CD4-positive, alpha-beta T cell treated with Interleukin-6 for 4 hours (primary cell): Measurements from ENCODE around the gene RAPGEF2.
"Not testable (repeated sequence)": the region's sequence is repeated elsewhere in the genome, so short reads cannot be mapped to it uniquely, and the experiment has no call there.

ENCODE experiments used
- DNase-seq: peaks from one replicate; pipeline ENCODE4 v3.0.0-alpha.2; 2020; ENCODE audit warnings: mixed read lengths

RAPGEF2 gene

GRCh38 chr4:159283696-159284095 is 180.8 kb downstream of the RAPGEF2 start:
- DNase-seq: no peak

GRCh38 chr4:159284113-159284512 is 181.2 kb downstream of the RAPGEF2 start:
- no peak for DNase-seq

DNA sequence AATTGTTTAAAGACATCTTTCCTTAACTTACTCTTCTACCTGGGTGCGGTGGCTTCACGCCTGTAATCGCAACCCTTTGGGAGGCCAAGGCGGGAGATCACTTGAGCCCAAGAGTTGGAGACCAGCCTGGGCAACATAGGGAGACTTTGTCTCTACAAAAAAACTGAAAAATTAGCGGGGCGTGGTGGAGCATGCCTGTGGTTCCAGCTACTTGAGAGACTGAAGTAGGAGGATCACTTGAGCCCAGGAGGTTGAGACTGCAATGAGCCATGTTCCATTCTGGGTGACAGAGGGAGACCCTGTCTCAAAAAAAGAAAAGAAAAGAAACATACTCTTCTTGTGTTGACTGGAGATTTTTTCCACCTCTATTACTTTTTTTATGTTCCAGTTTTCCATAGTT is 181.9 kb downstream of the RAPGEF2 start:
- DNase-seq: no peak

DNA sequence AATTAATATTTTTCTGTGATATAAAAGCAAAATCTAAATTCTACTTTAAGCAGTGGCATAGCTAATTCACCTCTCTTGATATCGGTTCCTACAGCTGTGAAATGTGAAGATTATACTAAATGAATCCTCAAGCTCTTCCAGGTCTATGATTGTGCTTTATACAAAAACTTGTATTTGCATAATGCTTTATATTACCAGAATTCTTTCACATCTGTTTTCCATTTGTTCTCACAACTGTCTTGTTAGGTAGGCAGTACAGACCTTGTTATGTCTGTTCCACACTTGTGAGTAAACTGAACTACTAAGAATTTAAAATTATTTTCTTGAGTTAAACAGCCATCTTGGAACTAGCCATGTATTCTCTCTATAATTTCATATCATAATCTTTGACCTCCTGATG is 184.9 kb downstream of the RAPGEF2 start:
- DNase-seq: no peak

DNA sequence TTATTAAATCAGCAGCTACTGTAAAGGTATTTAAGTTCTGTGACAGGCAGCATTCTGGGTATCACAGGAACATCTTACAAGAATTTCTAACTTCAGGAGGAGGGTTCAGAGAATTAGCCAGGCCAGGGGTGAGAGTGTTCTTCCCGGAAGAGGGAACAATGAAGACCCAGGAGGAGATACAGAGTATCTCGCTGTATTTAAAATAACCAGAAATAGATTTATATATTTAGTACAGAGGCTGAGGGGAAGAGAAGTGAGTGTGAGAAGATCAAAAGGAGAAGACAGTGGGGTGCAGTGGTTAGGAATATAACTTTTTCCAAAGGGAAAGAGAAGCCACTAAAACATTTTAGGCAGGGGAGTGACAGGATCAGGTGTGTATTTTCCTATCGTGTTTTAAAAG is 186.8 kb downstream of the RAPGEF2 start:
- no peak for DNase-seq

DNA sequence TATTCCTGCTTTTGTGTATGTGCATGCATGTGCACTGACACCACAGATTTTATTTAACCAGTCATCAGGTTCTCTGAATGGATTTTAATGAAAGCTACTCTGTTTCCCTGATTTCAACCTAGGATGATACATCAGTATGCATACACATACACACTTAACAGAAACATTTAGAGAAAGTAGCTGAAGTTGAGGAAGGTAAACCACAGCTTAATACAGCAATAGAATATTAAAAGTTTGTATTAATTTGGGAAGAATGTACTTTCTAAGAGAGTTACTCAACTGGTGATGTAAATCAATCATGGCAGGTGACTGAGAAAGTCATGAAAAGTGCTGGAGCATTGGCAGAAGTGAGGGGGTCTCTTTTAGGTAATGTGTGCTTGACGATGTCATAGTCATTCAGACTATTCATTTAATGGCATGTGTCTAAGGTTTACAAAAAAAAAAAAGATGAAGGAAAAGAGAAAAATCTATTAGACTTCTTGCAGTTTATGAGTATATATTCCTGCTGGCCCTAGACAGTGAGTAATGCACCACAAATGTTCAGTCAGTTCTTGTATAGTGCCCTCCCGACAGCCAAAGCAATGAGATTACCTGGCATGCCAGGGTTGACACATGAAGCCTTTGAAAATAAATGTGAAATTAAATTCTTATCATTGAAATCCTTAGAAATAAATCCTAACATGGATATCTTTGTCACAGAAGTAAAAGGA is 187.6 kb downstream of the RAPGEF2 start:
- DNase-seq: no peak

GRCh38 chr4:159291176-159291575 is 188.3 kb downstream of the RAPGEF2 start:
- no peak for DNase-seq

DNA sequence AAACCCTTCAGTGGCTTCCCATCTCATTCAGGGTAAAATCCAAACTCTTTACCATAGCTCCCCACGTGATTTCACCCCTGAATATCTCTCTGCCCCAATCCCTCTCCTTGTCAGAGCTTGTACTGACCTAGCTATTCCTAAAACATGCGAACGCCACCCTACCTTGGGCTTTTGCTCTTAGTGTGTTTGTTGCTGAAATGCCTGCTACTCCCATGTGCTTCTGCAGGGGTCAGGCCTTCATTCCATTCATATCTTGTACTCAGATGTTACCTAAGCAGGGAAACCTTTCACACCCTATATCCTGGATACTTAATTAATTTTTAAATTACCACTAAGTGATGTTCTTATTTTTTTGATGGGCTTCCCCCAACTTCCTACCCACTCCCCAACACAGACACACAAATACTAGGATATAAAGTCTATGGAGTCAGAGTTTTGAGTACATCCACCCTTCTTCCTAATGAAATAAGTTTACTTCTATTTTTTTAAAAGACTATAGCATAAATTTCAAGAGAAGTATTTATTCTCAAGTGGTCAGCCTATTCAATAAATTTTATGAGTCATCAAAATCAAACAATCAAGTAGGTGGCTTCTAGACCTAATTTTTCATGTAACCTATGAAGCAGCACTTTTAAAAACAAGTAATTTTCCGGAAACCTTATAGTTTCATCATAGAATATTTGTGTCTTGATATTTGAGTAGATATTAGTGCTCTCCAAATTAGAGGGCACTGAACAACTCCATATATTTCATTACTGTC is 189.4 kb downstream of the RAPGEF2 start:
- no peak for DNase-seq

GRCh38 chr4:159293811-159294515 is 191.1 kb downstream of the RAPGEF2 start:
- DNase-seq: no peak

DNA sequence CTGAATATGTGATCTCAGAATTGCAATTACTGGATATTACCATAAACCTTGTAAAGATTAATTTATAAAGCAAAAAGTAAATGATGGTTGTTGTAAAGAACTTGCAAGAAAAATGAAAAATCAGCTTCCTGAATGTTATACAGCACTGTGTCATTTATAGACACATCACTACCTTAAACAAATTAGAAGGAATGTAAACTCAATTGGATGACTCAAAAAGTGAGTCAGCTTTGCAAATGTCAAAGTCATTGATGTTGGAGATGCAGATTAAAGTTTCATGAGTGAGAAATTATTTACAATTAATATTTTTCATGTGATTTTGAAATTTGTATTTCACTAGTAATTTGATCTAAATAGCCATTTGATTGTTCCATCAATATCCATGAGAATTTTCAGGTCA is 193.2 kb downstream of the RAPGEF2 start:
- no peak for DNase-seq

DNA sequence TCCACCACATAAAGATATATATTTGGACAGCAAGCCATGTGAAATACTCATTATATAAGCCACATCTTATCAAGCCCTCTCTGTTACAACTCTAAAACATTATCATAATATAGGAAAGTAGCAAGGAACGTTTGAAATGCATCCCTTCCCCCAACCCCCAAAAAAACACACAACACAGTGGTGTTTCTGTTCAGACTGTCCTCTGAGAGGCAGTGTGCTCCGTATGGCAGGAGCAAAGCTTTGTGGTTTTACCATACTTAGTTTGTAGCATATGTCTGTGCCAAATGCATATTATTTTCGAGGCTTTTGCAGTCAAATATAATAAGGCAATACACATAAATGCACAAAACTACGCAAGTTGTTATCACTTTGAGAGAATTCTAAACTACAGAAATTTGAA is 194.2 kb downstream of the RAPGEF2 start:
- DNase-seq: no peak

GRCh38 chr4:159298502-159298901 is 195.6 kb downstream of the RAPGEF2 start:
- DNase-seq: no peak

DNA sequence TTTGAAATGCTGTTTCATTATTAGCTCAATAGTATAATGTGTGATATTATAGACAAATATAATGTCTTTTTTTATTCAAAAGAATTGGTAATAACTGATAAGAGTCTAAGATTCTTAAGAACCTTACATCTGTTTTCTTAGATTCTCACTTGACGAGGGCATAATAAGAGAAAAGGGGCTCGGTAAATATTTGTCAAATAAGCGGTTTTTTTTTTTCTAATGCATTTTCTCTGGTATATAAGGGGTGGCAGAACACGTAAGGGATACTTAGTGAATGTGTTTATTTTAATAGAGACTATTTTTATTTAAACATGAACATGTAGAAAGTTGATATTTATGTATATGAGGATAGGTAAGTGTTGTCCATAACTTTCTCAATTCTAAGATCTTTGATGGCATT is 200.6 kb downstream of the RAPGEF2 start:
- no peak for DNase-seq

DNA sequence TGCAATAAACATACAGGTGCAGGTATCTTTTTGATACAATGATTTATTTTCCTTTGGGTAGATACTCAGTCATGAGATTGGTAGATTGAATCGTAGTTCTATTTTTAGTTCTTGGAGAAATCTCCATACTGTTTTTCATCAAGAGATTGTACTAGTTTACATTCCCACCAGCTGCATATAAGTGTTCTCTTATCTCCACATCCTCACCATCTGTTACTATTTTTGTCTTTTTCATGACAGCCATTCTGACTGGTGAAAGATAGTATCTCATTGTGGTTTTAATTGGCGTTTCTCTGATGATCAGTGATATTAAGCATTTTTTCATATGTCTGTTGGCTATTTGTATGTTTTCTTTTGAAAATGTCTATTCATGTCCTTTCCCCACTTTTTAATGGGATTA is 202.2 kb downstream of the RAPGEF2 start:
- DNase-seq: no peak

DNA sequence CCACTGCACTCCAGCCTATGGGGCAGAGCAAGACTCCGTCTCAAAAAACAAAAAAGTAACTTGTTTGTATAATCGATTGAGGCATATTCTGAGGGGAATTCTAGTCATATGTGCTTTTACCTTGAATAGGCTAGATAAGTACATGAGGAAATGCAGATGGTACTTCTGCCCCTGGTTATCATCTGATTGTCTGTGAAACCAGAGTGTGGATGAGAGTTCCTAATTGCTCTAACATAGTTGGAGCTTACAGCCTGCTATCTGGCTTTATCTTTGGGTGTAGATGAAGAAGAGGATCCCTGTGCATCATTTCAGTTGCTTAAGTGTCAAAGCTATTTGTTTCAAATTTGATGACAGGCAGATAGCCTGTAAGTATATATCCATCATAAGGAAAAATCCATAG is 205.1 kb downstream of the RAPGEF2 start:
- no peak for DNase-seq

GRCh38 chr4:159308566-159309340 is 205.9 kb downstream of the RAPGEF2 start:
- DNase-seq: no peak

GRCh38 chr4:159312236-159312635 is 209.4 kb downstream of the RAPGEF2 start:
- DNase-seq: no peak

DNA sequence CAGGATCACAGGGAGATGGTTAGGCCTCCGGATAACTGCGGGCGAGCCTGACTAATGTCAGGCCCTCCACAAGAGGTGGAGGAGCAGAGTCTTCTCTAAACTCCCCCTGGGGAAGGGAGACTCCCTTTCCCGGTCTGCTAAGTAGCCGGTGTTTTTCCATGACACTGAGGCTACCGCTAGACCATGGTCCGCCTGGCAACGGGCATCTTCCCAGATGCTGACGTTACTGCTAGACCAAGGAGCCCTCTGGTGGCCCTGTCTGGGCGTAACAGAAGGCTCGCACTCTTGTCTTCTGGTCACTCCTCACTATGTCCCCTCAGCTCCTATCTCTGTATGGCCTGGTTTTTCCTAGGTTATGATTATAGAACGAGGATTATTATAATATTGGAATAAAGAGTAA is 213.0 kb downstream of the RAPGEF2 start:
- not testable (repeated sequence) for DNase-seq

GRCh38 chr4:159317203-159317602 is 214.3 kb downstream of the RAPGEF2 start:
- no peak for DNase-seq

DNA sequence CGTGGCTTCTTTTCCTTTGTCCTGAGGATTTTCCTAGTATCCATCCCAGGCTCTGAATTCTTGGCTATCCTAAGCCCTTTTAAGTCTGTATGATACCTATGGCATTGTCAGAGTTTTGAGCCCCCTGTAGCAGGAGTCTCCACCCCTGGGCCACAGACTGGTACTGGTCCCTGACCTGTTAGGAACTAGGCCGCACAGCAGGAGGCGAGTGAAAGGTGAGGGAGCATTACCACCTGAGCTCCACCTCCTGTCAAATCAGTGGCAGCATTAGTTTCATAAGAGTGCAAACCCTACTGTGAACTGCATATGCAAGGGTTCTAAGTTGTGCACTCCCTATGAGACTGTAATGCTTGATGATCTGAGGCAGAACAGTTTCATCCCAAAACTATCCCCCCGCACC is 216.1 kb downstream of the RAPGEF2 start:
- DNase-seq: no peak

- no peak for DNase-seq
These were observed 223.6 kb downstream of the RAPGEF2 start for GRCh38 chr4:159326480-159326879.

GRCh38 chr4:159328766-159329165 is 225.9 kb downstream of the RAPGEF2 start:
- no peak for DNase-seq

DNA sequence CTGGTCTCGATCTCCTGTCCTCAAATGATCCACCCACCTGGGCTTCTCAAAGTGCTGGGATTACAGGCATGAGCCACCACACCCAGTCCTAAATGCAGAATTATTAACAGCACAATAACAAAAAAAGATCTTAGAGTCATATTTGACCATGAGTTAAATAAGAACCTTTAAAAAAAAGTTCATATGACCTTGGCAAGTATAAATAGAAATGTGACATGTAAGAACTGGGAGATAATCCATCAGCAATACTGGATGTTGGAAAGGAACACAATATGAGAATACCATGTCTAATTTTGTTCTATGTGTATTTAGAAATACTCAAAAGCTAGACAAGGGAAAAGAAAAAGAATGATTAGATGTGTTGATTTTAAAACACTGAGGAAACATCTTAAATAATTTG is 231.6 kb downstream of the RAPGEF2 start:
- no peak for DNase-seq
